Raji (cell line): ENCODE measurements around the gene MGA.

Experiments
- POLR2A ChIP-seq: IDR thresholded peaks from 2 replicates; pipeline ENCODE4 v1.6.1; 2011; ENCODE audit warnings: low read depth, low read length, control low read depth; ENCODE audit not compliant: insufficient read depth

Gene MGA

DNA sequence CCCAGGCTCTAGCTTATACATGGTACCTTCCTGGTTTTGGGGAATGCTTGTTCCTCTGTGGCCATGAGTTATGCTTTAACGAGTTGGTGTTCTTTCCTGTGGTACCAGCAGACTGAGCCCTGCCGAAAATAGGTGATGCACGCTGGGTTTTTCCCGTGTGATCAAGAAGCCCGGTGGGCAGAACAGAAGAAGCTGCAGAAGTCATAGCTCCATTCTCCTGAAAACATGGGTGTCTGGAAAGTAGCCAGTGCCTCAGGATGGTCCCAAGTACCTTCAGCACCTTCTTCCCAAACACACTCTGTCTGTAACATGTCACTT, 139.2 kb downstream of the MGA start:
- TF ChIP-seq POLR2A: no peak

DNA sequence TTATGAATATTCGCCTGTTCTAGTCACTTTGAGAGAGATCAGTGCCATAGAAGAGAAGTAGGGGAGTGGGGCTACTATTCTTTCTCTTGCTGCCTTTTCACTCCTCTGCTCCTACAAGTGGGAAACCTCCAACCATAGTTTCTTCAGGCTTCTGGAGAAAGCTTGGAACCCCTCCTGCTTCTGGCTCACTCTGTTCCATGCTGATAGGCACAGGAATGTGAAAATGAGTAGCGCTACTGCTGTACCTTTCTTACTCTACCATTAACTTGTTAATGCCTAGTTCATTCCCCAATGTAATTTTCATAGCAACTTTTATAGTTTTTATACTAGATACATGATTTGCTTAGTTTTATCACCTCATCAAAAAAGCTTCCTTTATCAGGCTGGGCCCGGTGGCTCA, 141.0 kb downstream of the MGA start:
- no peak for TF ChIP-seq POLR2A

DNA sequence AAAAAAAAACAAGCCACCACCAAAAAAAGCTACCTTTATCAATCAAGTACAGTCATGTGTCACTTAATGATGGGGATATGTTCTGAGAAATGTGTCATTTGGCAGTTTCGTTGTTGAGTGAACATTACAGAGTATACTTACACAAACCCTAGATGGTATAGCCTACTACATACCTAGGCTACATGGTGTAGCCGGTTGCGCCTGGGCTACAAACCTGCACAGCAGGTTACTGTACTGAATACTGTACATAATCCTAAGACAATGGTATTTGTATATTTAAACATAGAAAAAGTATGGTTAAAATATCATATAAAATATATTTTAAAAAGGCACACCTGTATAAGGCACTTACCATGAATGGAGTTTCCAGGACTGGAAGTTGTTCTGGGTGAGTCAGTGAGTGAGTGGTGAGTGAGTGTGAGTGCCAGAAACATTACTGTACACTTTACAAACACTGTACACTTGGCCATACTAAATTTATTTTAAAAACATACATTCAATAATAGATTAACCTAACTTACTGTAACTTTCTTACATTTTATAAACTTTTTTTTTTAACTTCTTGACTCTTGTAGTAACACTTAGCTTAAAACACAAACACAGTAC, 141.7 kb downstream of the MGA start:
- no peak for TF ChIP-seq POLR2A

DNA sequence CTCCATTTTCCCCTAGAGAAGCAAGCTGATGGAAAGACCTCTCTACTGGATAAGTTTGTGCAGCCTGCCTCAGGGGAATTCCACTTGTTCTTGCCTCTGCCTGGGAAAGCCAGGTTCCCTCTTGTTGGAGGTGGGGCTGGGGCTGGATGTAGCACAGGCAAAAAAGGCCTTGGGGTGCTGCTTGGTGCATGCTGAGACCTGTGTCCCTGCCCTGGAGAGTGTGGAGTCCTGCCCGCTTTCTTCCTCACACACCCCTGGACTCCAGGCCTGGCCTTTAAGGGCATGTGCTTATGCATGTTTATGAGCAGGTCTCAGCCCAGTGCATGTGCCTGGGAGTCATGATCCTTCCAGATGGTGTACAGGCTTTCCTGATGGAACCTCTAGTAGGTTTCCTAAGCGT, 144.2 kb downstream of the MGA start:
- no peak for TF ChIP-seq POLR2A

DNA sequence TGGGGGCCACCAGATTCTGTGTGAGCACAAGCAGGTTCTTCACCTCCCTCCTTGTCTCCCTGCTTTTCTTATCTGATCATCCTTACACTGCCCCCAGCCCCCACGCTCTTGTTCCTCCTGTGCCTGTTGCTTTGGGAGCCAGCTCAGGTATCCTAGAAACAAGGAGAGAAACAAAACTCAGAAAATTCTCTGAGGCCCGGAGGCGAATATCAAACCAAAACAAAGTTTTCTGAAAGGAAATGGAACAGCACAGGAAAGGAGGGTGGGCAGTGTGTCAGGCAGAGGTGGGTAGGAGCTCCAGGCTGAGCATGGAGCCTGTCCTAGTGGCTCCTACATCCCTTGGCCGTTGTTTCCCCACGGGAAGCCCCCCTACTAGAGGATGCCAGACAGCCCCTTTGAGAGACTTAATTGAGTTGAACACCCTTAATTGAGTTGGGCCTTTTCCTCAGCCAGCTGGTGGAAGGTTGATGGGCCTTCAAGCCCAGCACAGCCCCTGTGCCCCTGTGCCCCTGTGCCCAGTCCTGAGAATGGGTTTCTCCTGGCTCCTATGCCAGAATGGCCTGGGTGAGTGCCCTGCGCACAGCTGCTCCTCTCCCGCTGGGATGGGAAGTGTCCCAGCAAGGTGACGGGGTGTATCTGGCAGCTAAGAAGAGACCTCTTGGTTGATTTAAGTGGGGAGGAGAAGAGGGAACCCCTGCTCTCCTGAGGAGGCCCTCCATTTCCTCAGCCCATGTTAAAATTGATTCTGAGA, 144.9 kb downstream of the MGA start:
- TF ChIP-seq POLR2A: no peak

DNA sequence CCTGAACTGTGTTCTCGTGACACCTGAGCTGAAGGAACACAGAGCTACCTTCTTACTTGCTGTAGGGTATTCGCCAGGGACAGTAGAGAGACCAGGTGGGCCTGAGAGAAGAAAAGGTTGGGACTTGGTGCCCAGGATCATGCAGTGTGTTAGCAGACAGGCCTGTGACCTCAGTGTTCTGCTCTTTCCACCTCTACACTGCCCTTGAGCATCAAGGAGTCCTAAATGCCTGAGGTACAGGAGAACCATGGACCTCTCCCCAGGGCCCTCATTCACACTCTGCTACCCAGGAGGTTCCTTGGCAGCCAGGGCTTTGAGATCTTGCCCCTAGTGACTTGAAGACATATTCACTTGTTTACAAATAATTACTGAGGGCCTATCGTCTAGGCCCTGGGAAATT, 145.5 kb downstream of the MGA start:
- TF ChIP-seq POLR2A: no peak

DNA sequence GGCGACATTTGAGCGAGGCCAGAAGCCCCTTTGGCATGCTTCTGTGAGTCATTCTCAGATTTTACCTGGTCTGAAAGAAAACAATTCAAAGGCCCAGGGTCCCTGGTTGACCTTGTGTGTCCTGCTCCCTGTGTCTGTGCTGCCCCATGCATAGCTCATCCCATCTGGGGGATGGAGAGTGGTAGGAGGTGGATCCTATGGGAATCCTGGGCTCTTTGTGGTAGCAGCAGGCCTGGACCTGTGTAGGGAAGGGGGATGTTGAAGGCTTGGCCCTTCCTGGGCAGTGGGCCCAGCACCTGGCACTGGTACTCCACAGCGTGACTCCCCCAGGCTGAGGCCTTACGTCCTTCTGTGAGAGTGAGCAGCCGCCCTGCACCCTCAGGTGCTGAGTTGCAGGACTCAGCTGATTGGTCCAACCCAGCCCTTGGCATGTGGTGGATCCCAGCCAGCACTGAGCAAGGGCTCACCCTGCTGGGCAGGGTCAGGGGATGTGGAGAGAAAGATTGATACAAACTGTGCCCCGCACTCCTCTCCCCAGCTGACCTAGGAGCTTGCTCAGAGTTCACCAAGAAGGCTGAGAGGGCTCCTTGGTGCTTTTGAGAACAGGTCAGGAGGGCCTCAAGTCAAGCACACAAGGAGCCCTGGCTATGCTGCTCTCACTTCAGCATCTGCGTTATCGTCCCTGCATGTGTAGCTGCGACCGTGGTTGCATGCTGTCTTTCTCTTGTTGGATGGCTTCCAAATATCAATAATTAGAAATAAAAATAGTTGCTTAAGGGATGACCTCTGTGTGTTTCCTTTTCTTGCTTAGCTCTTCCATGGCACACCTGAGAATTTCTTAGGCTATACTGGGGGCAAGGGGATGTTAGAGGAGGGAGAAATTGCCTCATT, 146.3 kb downstream of the MGA start:
- no peak for TF ChIP-seq POLR2A

DNA sequence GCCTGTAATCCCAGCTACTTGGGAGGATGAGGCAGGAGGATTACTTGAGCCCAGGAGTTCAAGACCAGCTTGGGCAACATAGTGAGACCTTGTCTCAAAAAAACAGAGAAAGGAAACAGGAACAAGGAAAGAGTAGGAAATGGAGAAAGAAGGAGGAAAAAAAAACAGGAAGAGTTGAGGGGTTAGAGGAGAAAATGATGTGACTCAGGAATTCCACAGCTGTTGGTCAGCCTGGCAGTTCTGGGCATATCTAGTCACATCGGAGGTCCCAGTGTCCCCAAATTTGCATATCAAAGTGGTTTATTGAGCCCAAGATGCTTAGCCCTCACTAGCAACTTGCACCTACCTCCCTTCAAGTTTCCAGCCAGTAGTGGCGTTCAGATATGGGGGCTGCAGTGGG, 148.9 kb downstream of the MGA start:
- TF ChIP-seq POLR2A: no peak

DNA sequence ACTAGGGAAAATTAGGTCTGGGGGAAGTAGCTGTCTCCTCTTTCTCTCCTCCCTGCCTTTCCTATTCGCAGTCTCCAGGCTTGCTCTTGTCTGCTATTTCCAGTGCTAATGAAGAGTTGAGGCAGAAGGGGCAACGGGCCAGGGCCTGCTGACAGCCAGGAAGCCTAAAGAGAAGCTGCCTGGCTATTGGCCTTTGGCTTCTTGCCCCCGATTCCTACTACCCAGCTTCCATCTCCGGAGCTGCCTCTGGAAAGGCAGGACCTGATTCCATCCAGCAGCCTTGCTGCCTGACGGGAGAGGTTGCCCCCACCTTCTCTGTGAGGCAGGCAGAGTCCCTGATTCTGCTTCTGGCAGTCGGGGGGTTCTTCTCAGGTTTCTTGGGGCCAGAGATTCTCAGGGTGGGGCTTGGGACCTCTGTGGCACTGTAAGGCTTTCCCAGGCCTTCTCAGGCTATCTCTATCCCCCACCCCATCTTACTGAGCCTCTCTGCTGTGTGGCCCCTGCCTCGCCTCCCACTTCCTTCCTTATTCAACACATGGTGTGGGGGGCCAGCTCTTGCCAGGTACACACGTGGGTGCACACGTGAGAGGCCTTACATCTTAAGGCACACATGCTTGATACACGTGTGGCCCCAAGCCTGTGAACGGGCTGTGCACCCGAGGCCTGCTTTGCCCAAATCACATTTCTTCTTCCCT, 149.5 kb downstream of the MGA start:
- no peak for TF ChIP-seq POLR2A

DNA sequence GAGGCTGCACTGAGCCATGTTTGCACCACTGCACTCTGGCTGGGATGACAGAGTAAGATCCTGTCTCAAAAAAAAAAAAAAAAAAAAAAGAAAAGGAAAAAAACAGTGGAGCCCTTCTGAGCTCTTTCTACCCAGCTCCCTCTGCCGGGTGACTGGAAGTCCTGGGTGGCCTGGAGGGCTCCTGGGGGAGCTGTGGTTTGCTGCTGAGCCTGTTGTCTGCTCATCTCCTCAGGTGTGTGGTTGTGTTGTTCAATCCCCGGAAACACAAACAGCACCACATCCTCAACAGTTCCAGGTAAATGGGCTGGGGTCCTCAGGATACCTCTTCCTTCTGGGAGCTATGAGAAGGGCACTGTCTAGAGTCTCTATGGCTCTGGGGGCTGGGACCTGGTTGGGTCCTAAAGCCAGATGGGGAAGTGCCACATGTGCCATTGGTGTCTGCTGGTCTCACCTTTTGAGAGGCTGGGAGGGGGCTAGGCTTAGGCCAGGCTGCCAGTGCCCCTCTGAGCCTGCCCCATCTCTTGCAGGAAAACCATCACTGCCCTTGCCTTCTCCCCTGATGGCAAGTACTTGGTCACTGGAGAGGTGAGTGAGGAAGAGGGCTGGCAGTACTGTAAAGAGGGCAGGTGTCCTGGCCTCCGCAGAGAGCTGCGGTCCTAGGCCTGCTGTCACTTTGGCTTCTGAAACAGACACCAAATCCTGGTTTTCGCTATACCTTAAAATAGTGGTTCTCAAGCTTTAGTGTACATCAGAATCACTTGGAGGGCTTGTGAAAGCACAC, 150.6 kb downstream of the MGA start:
- no peak for TF ChIP-seq POLR2A

DNA sequence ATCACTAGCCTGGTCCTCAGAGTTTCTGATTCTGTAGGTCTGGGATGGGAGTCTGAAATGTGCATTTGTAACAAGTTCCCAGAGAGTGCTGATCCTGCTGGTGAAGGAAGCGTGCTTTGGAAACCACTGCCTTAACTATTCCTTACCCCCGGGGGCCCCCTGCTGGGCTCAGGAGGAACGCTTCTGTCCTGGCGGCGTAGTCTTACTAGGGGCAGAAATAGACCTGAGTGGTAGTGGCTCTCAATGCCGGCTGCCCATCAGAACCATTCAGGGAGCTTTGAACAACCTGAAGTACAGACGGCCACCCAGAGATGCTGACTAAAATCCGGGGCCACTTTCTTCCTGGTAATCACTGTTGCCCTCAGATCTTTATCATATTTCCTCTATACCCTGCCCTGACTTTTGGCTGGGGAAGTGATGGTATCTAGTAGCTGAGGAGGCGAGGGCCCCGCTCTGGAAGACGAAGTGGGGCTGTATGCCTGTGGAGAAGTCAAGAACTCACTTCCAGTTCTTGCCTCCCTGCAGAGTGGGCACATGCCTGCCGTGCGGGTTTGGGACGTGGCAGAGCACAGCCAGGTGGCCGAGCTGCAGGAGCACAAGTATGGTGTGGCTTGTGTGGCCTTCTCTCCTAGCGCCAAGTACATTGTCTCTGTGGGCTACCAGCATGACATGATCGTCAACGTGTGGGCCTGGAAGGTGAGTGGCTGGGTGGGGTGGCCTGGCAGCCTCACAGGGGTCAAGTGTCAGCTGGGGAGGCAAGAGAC, 151.4 kb downstream of the MGA start:
- no peak for TF ChIP-seq POLR2A

DNA sequence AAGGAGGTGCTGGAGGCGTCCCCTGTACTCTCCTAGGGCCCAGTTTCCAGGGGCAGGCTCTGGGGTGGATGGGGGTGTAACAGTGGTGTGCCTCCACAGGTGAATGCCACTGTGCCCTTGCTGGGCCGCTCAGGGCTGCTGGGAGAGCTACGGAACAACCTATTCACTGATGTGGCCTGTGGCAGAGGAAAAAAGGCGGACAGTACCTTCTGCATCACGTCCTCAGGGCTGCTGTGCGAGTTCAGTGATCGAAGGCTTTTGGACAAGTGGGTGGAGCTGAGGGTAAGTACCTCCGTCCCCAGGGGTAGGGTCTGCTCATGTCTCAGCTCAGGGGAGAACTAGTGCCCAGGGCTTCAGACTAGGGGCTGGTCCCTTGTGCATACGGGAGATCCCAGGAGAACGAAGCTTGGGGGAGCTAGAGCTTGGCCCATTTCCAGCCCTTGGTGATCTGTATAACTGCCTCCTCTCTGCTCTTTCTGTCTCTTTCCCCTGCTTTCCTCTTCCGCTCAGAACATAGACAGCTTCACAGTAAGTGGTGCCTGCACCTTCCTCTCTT, 152.7 kb downstream of the MGA start:
- no peak for TF ChIP-seq POLR2A

DNA sequence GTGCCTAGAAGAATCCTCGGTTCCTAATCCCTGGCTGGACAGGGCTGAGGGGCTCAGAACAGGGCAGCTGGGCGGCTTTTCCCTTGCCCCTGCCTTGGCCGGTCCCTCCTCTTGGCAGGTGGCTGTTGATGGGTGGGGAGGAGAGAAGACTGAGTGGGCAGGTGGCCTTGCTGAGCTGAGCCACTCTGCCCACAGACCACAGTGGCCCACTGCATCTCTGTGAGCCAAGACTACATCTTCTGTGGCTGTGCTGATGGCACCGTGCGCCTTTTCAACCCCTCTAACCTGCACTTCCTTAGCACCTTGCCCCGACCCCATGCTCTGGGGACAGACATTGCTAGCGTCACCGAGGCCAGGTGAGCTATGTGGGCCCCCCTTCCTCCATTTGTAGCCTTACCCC, 153.2 kb downstream of the MGA start:
- TF ChIP-seq POLR2A: no peak

DNA sequence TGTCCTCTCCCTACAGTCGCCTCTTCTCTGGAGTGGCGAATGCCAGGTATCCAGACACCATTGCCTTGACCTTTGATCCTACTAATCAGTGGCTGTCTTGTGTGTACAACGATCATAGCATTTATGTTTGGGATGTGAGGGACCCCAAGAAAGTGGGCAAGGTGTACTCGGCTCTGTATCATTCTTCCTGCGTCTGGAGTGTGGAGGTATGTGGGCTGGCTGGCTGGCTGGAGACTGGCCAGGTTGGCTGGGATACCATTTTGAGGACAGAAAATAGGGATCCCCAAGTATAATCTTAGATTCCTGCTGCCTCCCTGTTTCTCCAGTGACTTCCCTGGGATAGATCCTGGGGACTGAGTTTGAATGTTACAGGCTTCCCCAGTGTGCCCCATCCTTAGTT, 154.3 kb downstream of the MGA start:
- TF ChIP-seq POLR2A: no peak

DNA sequence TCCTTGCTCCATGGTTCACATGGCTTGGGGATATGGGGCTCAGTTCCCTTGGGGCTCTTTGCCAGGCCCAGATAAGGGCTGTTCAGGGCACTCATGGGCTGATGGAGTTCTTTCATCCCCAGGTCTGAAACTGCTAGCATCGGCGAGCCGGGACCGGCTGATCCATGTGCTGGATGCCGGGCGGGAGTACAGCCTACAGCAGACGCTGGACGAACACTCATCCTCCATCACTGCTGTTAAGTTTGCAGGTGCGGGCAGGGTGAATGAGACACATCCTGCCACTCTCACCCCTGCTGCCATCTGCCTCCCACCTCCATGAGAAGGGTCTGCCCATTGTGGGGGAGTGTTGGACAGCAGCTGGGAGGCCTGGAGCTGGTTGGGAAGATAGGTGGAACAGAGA, 156.6 kb downstream of the MGA start:
- TF ChIP-seq POLR2A: no peak
